Fibroblast of peridontal ligament (primary cell): Measurements from ENCODE around the gene ATOSA.

Experiments
- DNase-seq: peaks from one replicate; pipeline ENCODE4 v3.0.0-alpha.2; 2010; ENCODE audit errors: extremely low read depth

The ATOSA gene

DNA sequence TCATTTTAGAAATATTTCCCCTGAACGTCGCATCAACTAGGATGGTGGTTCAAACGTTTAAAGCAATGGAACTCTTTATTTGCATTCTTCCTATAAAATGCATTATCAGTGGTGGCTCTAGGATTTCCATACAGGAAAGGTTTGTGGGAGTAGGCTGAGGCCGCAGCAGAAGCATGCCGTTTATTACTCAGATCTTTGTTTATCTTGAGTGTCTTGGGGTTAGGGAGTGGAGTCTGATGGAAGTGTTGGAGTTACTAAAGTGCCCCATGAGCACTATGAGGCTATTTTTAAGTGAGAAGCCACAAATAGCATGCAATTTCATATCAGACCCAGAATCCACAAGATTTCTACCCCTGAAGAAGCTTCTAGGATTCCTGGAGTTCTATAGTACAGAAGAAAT is 26.2 kb downstream of the ATOSA start:
- DNase-seq, result peak; percentile 82

DNA sequence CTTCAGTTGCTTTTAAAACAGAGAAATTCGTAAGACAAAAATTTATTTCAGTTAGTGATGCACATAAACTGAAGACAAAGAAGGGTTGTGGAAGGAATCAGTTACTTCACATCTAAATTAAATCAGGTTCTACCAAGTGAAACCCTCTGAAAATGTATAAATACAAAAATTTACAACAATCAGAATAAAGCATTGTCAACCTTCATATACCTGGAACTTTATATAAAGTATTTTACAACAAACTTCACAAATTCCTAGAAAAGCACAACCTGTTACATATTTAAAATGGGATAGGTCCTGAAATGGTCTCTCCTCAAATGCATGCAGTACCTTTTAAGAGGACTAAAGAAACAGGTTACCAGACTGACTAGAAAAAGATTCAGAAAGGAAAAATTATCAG is 26.9 kb downstream of the ATOSA start:
- no peak for DNase-seq

DNA sequence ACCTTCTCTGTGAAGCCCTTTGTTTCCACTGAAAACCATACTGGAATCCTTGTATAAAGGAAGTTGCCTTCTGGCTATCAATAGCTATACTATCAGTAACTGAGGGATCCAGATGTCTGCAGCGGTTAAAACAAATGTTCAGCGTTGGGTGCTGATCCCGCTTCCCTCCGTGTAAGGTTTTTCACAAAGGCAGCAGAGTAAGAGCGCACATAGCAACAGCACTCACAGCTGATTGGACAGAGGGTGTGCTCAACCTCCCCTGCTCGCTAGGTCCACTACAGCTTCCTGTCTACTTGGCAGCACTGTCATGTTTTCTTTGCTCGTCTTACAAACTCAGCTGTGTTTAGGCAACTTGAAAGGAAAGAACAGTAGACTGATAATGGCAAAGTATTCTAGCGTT is 27.3 kb downstream of the ATOSA start:
- peak; percentile 91 for DNase-seq

DNA sequence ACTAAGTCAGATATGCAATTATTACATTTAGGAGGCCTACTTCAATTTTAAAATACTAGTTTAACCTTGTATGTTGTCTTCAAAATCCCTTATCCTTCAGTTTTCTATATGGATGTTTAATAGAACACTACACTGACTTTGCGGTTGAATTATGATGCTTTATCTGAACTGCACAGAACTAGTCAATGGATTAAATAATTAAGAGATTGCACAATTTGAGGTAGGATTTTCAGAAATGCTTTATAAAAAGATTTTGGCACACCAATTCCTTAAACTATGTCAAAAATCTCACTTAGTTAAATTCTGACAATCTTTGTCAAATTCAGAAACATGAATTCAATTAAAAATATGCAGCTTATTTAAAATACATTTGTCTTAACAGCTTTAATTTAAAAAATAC is 28.1 kb downstream of the ATOSA start:
- no peak for DNase-seq

DNA sequence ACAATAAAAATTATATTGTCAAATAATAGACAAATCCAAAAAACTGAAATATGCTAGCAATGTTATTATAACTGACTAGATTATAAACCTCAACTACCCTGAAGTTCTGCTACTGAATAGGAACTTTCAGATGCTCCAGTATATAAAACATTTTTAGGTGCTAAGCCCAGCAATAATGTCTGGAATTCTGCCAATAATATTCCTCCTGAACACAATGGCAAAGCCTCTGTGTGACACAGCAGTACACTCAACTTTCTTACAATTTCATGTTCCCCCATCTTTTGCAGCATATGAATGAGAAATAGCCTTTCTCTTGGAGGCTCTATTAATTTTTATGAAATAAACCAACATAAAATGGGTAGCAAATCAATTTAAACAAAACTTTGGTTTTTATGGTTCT is 29.5 kb downstream of the ATOSA start:
- no peak for DNase-seq

DNA sequence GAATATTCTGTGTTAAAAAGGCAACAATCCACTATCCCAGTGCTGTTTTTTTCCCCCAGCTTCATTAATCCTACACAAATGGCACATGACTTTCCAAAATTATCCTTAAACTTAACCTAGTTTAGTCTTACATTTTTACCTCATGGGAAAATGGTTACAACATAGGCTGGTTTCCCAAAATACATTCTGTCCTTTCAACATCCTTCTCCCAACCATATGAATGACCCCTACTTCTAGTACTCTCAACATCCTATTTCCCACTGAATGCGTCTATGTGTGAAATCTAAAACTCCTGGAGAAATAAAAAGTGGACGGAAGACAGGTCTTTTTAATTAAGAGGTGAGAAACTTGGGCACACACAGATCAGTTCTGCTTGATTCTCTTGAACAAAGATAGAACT is 33.3 kb downstream of the ATOSA start:
- peak; percentile 10 for DNase-seq

DNA sequence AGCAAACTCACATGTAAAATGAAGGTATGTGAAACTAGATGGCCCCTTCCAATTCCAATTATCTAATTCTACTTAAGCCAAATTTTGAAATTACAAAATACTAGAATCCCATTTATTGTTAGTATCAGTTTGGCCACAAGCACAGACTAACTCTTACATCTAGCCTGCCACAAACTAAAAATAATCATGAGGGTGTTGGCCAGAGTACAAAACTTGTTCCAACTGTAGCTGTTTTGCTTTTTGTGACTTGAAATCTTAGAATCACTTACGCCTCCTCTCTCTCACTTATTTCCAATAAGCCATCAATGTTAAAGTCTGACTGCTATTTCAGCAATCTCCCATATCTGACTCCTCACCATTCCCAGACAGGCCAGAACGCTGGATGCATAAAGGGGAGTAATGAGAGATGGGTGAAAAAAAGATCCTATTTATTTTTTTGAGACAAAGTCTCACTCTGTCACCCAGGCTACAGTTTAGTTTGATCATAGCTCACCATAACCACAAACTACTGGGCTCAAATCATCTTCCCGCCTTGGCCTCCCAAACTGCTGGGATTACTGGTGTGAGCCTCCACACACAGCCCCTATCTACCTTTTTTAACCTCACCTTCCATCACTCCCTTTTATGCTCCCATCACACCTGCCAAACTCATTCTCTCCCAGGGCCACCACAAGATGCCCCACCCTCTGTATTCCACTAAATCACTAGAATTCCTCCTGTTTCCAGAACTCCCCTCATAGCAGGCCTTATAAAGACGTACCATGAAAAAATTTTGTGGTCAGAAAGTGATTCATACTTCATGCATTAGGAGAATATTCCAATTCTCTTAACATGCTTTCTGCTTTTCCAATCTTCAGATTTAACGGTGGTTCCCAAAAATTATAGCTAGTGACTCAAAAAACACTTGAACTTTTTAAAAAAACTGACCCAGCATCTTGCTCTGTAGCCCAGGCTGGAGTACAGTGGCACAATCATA is 36.5 kb downstream of the ATOSA start:
- DNase-seq, result peak; percentile 89

DNA sequence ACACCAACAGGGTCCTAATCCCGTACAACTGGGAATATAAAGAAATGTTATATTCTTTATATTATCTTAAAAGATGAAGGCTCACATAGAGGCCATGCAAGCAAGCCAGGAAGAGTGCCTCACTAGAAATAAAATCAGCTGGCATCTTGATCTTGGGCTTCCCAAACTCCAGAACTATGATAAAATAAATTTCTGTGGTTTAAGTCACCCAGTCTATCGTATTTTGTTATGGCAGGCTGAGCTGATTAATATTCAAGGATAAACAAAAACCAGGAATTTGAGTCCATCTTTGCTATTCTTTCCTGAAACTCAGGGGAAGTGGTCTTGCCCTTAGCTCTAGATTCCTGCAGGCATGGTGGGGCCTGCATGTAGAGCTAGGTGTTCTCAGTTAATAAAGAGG is 42.7 kb downstream of the ATOSA start:
- DNase-seq, result peak; percentile 30

DNA sequence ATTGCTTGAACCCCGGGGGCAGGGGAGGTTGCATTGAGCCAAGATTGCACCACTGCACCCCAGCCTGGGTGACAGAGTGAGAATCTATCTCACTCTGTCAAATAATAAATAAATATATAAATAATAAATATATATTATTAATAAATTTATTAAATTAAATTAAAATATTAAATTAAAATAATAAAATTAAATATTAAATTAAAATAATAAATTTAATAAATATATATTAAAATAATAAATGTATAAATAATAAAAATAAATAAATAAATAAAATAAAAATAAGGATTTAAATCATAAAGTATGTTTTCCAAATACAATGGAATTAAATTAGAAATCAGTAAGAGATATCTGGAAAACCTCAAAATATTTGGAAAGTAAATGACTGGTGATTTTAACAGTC is 43.3 kb downstream of the ATOSA start:
- no peak for DNase-seq
